Central memory CD8-positive, alpha-beta T cell (primary cell): ENCODE measurements around the gene HYAL1.

Experiments used
- ATAC-seq: fragments of 150-1000 bp; cut with Tn5 transposase; replicated peaks from 2 replicates; pipeline ENCODE4 v1.10.0; 2022; ENCODE audit warnings: mild to moderate bottlenecking, moderate FRiP score, moderate number of reproducible peaks; ENCODE audit not compliant: poor library complexity, severe bottlenecking; ENCODE audit errors: extremely low read depth
- DNase-seq, 2 donors: peaks; one replicate each; pipeline ENCODE4 v3.0.0; 2021; ENCODE audit warnings: low spot score in 2 of 2
- H3K27ac Mint-ChIP-seq: one replicate; pipeline ENCODE4 v1.8.0; 2022; ENCODE audit warnings: low read depth, mild to moderate bottlenecking, moderate library complexity, mixed read lengths
- H3K27me3 Mint-ChIP-seq: one replicate; pipeline ENCODE4 v1.8.0; 2022; ENCODE audit warnings: mixed read lengths
- H3K36me3 Mint-ChIP-seq: one replicate; pipeline ENCODE4 v1.8.0; 2022; ENCODE audit warnings: mild to moderate bottlenecking, moderate library complexity, mixed read lengths; ENCODE audit not compliant: insufficient read depth
- H3K4me1 Mint-ChIP-seq: one replicate; pipeline ENCODE4 v1.8.0; 2022; ENCODE audit warnings: mixed read lengths
- H3K4me3 Mint-ChIP-seq: one replicate; pipeline ENCODE4 v1.8.0; 2022; ENCODE audit warnings: mild to moderate bottlenecking, moderate library complexity, mixed read lengths
- H3K9me3 Mint-ChIP-seq: one replicate; pipeline ENCODE4 v1.8.0; 2022; ENCODE audit warnings: mixed read lengths

The HYAL1 gene

DNA sequence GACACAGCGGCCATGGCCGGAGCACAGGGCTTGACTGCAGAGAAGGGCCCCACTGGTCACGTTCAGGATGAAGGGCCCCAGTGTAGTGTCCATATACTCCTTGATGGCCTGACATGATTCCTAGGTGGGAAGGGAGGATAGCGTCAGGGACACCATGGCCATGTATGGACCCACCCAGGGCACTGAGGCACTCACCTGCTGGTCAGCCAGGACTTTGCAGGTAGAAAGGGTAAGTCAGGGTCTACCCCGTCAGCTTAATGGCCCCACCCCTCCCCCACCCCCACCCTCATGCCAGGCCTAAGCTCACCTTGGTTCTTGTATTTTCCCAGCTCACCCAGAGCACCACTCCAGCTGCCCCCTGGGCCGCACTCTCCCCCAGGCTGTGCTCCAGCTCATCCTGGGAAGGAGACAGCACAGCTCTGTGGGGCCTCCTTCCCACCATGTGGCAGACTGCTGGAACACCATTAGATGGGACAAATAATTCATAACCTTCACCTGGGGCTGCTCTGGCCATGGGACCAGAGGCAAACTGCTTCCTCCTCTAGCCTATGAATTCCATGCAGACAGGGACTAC, 2.6 kb downstream of the HYAL1 start:
- DNase-seq (no peak), ATAC-seq (no peak)
- H3K4me1 Mint-ChIP-seq: peaks cover 26% of the 10 kb centered on the region
- peak overlapping the region; percentile 96 for H3K27ac Mint-ChIP-seq
- peak overlapping the region; percentile 92 for H3K4me3 Mint-ChIP-seq
- H3K9me3 Mint-ChIP-seq: no peaks in the 10 kb centered on the region
- H3K36me3 Mint-ChIP-seq: peaks cover 4% of the 10 kb centered on the region
- H3K27me3 Mint-ChIP-seq: no peaks in the 10 kb centered on the region

DNA sequence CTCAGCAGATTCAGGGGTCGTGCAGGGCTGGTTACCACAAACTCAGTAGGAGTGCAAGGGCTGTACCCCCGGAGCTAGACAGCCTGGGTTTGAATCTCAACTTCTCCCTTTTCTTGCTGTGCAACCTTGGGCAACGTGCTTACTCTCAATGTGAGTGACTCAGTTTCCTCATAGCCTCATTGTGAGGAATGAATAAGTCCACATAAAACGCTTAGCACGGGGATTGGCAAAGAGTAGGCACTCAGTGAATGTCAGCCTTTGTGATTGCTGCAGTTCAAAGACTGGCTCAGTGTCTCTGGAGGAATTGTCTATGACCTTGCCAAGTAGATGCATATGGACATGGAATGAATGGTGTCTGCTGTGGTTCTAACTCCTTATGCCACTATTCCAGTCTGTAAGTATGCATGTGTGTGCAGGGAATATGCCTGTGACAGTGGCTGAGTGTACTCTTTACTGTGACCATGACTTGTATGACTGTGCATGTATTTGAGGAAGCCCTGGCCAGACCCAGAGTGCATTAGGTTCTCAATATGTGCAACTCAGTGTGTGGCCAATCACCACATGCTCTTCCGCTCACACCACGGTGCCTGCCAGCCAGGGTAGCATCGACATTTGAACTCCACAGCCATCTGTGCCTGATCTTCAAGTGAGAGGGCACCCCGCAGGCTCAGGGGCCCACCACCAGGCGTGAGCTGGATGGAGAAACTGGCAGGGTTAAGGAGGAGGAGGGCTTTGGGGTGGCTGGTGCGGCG, 3.3 kb downstream of the HYAL1 start:
- H3K9me3 Mint-ChIP-seq: no peaks in the 10 kb centered on the region
- DNase-seq: no peak
- peak overlapping the region; percentile 92 for H3K4me3 Mint-ChIP-seq
- peak overlapping the region; percentile 96 for H3K27ac Mint-ChIP-seq
- H3K4me1 Mint-ChIP-seq: peaks cover 26% of the 10 kb centered on the region
- no peak for ATAC-seq
- H3K36me3 Mint-ChIP-seq: peaks cover 4% of the 10 kb centered on the region
- no peaks in the 10 kb centered on the region for H3K27me3 Mint-ChIP-seq

DNA sequence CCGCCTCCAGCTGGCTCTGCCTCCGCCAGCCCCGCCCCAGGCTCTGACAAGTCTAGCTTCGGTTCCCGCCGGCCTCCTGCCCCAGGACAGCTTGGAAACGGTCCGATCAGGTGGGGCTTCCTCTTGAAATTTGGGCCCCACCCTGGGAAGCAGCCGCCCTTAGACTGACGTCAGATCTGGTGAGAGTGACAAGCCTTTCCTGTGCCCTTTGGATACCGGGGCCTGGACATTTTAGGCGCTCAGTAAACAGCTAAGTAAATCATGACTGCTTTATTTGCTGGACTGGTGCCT, 3.8 kb downstream of the HYAL1 start:
- H3K4me3 Mint-ChIP-seq: peak overlapping the region; percentile 92
- peak overlapping the region; percentile 96 for H3K27ac Mint-ChIP-seq
- no peak for ATAC-seq
- peaks cover 26% of the 10 kb centered on the region for H3K4me1 Mint-ChIP-seq
- H3K36me3 Mint-ChIP-seq: peaks cover 4% of the 10 kb centered on the region
- no peaks in the 10 kb centered on the region for H3K9me3 Mint-ChIP-seq
- no peaks in the 10 kb centered on the region for H3K27me3 Mint-ChIP-seq
- no peak for DNase-seq

DNA sequence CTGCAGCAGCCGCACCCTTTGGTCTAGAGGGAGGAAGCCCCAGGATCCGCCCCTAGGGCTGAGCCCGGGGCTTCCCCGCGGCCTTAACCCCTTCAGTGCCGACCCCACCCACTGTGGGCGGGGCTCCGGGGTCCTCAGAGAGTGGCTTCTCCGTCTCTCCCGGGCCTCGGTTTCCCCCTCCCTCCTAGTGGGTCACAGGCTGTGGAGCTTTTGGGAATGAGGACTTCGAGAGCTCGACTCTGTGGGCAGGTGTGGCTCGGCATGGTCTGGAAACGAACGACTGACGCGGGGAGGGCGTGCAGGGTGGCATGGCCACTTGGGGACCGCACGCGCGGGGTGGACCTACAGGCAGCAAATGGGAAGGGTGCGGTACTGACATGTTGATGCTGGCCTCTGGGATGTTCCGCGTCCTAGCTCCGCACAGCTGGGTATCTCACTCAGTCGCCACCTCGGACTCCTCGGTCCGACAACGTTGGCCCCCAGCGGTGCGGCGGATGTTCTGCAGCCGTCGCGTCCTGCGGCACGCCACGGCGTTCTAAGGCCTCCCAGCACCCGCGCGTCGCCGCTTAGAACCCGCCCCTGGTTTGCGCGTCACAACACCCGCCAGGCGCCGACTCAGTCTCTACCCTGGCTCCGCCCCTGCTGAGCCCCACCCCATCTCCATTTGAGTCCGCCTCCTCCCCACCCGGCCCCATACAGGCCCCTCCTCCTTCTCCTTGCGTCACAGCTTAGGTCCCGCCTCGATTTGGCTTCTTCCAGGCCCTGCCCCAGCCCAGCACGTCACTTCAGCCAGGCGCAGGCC, 4.3 kb downstream of the HYAL1 start, which contains the start of the genes HYAL3 and NAA80:
Gene HYAL3 (minus strand): TSS at position 570 of the 802 bp plus-strand sequence. CDS start 3,803 bp downstream, outside the sequence.
Gene NAA80 (minus strand): TSS at position 570 of the 802 bp plus-strand sequence. CDS start 1,942 bp downstream, outside the sequence.
- Mint-ChIP-seq H3K27ac (peak within 1 kb of the TSS; percentile 96), H3K36me3 (peaks cover 2% of the 10 kb centered on the region), H3K9me3 (no peaks in the 10 kb centered on the region), H3K4me3 (peak within 1 kb of the TSS; percentile 92), H3K27me3 (no peaks in the 10 kb centered on the region), H3K4me1 (peaks cover 26% of the 10 kb centered on the region)
- ATAC-seq: peak; percentile 86
- DNase-seq: peak; percentile 99 to 100

DNA sequence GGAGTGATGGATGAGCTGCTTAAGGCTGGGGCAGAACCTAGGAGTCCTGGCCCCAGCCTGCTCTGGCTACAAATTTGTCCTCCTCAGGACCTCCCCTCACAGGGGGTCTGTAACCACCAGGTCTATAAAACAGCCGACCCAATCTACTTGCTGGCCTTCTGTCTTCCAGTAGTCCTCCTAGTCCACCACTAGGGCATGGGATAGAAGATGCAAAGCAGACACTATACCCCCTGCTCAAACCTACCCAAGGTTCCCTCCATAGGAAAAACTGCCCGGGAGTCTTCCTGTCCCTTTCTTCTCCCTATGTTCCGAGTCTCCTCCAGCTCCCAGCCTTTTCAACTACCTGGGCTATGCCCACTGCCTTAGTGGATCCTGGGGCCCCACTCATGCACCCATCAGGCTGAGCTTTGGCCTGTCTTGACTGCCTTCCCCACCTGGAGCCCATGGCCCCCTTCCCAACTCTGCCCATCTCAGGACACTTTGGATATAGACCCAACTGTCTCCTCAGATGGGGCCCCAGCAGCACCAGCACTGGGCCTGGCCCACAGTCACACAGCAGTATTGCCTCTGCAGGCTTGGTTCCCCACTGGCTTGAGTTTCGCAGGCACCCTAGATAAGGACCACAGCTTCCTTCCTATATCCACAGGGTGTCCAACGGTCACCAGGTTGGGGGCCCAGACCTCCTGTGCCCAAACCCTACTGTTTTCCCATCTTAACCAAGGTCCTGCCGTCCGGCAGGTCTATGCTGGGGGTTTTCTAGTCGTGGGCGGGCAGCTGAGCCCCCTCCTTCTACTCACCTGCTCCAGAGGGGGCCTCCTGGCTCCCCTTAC, 5.3 kb downstream of the HYAL1 start:
- Mint-ChIP-seq H3K4me1 (peaks cover 28% of the 10 kb centered on the region), H3K36me3 (peaks cover 2% of the 10 kb centered on the region), H3K4me3 (peak overlapping the region; percentile 92), H3K27ac (peak overlapping the region; percentile 96), H3K27me3 (no peaks in the 10 kb centered on the region), H3K9me3 (no peaks in the 10 kb centered on the region)
- no peak for ATAC-seq
- no peak for DNase-seq

DNA sequence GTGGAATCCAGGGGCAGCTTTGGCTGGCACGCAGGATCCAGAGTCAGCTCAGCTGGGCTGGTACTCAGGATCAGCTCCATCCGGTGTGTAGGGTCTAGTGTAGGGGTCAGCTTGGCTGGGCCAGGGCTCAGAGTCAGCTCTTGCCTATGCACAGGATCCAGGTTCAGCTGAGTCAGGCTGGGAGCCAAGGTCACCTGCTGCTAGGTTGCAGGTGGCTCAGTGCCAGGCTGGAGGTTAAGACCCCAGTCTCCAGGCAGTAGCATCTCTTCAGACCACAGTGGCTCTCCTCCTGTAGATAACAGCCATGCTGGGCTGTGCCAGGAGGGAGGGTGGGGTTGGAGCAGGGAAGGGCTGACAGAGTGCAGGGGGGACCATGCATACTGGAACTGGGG, 6.0 kb downstream of the HYAL1 start:
- peaks cover 31% of the 10 kb centered on the region for H3K4me1 Mint-ChIP-seq
- no peak overlapping the region for H3K4me3 Mint-ChIP-seq
- ATAC-seq: no peak
- no peak for DNase-seq
- no peaks in the 10 kb centered on the region for H3K27me3 Mint-ChIP-seq
- no peak overlapping the region for H3K27ac Mint-ChIP-seq
- no peaks in the 10 kb centered on the region for H3K9me3 Mint-ChIP-seq
- peaks cover 5% of the 10 kb centered on the region for H3K36me3 Mint-ChIP-seq

DNA sequence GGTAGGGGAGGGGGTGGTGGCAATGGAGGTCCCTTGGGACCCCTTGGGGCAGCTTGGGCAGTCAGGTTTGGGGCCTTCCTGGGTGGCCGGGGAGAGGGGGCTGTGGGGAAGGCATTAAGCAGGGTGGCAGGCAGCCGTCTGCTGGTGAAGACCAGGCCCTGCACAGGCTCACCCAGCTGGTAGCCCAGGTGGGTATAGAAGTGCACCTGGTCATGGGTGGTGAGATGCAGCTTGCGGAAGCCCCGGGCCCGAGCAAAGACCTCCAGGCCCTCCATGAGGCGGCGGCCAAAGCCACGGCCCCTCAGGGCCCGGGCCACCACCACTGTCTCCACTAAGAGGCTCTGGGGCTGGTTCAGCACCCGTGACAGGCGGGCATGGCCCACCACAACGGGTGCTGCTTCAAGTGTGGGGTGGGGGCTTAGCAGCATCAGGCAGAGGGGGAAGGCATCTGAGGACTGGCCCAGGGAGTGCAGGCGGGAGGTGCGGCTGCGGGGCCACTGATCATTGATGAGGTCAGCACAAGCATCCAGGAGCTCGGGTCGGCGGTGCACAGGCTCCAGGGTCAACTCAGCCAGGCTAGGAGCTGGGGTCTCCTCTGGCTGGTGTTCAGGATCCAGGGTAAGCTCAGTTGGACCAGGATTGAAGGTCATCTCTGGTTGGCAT, 6.5 kb downstream of the HYAL1 start:
- Mint-ChIP-seq H3K36me3 (peaks cover 6% of the 10 kb centered on the region), H3K4me3 (no peak overlapping the region), H3K9me3 (no peaks in the 10 kb centered on the region), H3K27ac (no peak overlapping the region), H3K4me1 (peaks cover 33% of the 10 kb centered on the region), H3K27me3 (no peaks in the 10 kb centered on the region)
- ATAC-seq (no peak), DNase-seq (no peak)

DNA sequence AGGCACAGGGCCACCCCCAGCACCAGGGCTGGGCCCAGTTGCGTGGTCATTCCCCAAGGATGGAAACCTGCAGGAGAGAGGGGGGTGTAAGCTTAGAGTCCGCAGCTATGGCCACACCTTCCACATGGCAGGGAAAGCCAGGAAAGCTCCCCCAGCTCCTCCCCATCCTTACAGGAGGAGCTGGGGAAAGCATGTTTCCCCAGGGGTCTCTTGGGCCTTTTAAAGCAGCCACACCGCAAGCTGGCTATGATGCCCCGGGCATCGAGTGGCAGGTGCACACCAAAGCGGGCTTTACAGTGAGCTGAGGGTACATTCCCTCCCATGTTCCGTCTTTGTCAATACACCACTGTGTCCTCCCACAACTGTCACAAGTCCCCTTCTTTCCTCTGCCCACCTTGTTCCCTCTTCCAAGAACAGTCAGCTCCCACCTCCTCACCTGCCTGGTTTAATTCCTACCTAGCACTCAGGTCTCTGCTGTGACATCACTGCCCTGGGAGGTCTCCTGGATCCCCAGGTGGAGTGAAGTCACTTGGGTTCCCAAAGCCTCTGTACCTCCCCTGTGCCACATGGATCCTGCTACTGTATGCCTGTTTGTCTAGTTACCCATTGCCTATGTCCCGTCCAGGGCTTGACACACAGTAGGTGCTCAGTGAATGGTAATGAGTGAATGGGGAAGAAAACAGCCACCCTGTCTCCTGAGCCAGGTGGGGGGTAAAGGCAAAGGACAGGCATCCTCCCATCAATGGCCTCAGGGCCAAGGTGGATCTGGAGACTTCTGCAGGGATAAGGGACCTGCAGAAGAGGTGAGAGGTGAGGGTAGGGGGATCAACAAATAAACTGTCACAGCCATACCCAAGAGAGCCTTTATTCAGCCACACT, 7.6 kb downstream of the HYAL1 start:
- DNase-seq: no peak
- Mint-ChIP-seq H3K36me3 (peaks cover 6% of the 10 kb centered on the region), H3K27ac (no peak overlapping the region), H3K9me3 (no peaks in the 10 kb centered on the region), H3K4me1 (peaks cover 40% of the 10 kb centered on the region), H3K4me3 (no peak overlapping the region), H3K27me3 (no peaks in the 10 kb centered on the region)
- ATAC-seq: no peak

DNA sequence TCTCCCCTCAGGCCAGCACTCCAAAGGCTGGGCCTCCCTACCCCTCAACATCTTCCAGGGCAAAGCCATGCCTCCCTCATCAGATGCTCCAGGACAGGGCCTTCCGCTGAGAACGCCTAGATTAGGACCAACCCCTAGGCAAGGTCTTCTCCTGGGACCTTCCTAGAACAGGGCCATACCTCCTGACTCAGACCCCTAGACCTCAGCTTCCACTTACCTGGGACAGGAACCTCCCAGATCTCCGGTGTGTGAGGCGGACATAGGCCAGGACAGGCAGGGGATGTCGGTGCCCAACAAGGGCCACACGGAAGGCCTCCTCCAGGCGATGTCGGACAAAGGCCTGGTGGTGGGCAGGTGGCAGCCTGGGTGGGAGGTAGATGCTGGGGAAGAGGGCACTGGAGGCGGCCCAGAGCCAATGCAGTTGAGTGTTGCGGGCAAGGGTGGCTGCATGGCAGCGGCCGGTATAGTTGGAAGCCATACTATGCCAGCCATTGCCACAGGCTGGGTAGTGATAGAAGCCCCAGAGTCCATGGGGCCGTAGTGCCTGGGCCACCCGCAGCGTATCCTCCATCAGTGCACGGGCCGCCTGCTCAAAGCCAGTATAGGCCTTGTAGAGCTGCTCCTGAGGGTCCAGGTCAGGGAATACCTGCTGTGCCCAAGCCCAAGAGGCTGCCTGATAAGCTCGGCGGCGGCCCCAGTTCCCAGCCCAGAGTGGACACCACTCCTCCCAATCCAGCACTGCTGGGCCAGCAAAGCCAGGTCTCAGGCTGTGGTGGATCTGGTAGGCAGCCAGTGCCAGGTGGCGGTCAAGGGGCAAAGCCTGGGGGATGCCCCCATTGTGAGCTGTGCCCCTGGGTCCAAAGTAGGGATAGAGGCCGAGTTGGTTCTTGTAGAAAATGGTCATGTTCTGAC, 8.6 kb downstream of the HYAL1 start:
- Mint-ChIP-seq H3K36me3 (peaks cover 6% of the 10 kb centered on the region), H3K4me3 (no peak overlapping the region), H3K27ac (no peak overlapping the region), H3K27me3 (no peaks in the 10 kb centered on the region), H3K4me1 (peaks cover 32% of the 10 kb centered on the region), H3K9me3 (no peaks in the 10 kb centered on the region)
- no peak for ATAC-seq
- no peak for DNase-seq

DNA sequence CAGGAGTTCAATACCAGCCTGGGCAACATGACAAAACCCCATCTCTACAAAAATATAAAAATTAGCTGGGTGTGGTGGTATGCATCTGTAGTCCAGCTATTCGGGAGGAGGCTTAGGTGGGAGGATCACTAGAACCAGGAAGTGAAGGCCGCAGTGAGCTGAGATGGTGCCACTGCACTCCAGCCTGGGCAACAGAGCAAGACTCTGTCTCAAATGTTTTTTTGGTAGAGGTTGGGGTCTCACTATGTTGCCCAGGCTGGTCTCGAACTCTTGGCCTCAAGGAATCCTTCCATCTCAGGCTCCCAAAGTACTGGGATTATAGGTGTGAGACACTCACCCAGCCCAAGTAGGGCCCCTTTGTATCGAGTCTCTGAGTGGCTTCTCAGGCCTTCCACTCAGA, 9.3 kb downstream of the HYAL1 start:
- DNase-seq (no peak), ATAC-seq (no peak)
- H3K4me3 Mint-ChIP-seq: no peak overlapping the region
- H3K27me3 Mint-ChIP-seq: no peaks in the 10 kb centered on the region
- H3K9me3 Mint-ChIP-seq: no peaks in the 10 kb centered on the region
- H3K36me3 Mint-ChIP-seq: peaks cover 4% of the 10 kb centered on the region
- peaks cover 27% of the 10 kb centered on the region for H3K4me1 Mint-ChIP-seq
- H3K27ac Mint-ChIP-seq: no peak overlapping the region
